Measurements from ENCODE around the gene ZFYVE9. TPM values are rescaled to one million over a fixed set of nuclear protein-coding genes. Genes with fewer than 3 reads are reported as not detected.
"Not testable (repeated sequence)": the region's sequence is repeated elsewhere in the genome, so short reads cannot be mapped to it uniquely, and the experiment has no call there.

ZFYVE9 gene
- polyA plus RNA-seq, 4 donors: 3.6 to 14.2 (median 5.0) TPM

DNA sequence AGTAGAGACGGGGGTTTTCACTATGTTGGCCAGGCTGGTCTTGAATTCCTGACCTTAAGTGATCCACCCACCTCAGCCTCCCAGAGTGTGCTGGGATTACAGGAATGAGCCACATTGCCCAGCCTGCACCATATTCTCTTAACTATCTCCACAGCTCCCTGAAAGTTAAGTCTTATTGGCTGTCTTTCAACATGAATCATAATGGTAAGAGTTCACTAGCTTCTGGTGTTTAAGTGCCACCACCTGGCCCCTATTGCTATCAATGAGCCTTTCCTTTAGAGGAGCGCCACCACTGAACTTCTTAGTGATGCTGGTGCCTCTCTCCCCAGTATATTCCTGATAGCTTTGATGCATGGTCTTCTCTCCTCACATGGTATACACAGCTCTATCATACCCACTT is 15.7 kb downstream of the ZFYVE9 start:
- FAIRE-seq: no peak
- Histone ChIP-seq H3K36me3 (ENCODE audit: control insufficient read depth in 3 of 3, insufficient read depth in 2 of 3, low read depth in 1 of 3, low read length in 3 of 3) (peaks cover 0 to 2% (median 0%) of the 10 kb centered on the region in 3 donors), H3K27me3 (ENCODE audit: control insufficient read depth in 3 of 3, insufficient read depth in 3 of 3, low read length in 3 of 3) (no peaks in the 10 kb centered on the region), H3K9me3 (ENCODE audit: control insufficient read depth in 2 of 2, insufficient read depth in 1 of 2, low read depth in 1 of 2, low read length in 1 of 2) (no peaks in the 10 kb centered on the region), H3K4me3 (ENCODE audit: low read depth in 1 of 3, low read length in 3 of 3) (no peak overlapping the region), H3K27ac (ENCODE audit: low read depth in 1 of 3, low read length in 2 of 3) (no peak overlapping the region), H3K4me1 (ENCODE audit: control insufficient read depth in 3 of 3, insufficient read depth in 2 of 3, low read depth in 1 of 3, low read length in 2 of 3) (peaks cover 0 to 2% (median 0%) of the 10 kb centered on the region in 3 donors)
- 96 to 98% (median 96%) methylated on average over 2 of the region's 2 CpGs for WGBS, 3 donors
- DNase-seq: no peak

DNA sequence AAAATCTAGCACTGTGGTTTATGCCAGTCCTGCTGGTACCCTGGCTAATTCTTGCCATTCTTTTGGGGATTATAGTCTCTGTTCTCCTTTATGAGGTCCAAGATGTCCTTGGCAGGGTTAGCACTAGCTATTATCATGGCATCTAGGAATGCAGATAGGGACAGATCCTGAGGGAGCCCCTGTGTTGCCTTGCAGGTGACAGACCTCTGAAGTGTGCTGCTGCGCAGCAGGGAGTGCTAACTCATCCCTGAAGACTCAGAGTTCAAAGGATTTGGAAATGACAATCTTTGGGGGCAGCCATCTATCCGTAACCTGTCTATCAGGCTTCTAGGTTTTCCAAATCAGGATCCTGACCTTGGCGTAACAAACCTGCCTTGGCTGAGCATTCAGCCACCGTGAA is 16.3 kb downstream of the ZFYVE9 start:
- Histone ChIP-seq H3K9me3 (ENCODE audit: control insufficient read depth in 2 of 2, insufficient read depth in 1 of 2, low read depth in 1 of 2, low read length in 1 of 2) (no peaks in the 10 kb centered on the region), H3K4me1 (ENCODE audit: control insufficient read depth in 3 of 3, insufficient read depth in 2 of 3, low read depth in 1 of 3, low read length in 2 of 3) (peaks cover 0 to 2% (median 0%) of the 10 kb centered on the region in 3 donors), H3K36me3 (ENCODE audit: control insufficient read depth in 3 of 3, insufficient read depth in 2 of 3, low read depth in 1 of 3, low read length in 3 of 3) (peaks cover 0 to 2% (median 0%) of the 10 kb centered on the region in 3 donors), H3K27me3 (ENCODE audit: control insufficient read depth in 3 of 3, insufficient read depth in 3 of 3, low read length in 3 of 3) (no peaks in the 10 kb centered on the region), H3K4me3 (ENCODE audit: low read depth in 1 of 3, low read length in 3 of 3) (no peak overlapping the region), H3K27ac (ENCODE audit: low read depth in 1 of 3, low read length in 2 of 3) (no peak overlapping the region)
- no peak for DNase-seq
- WGBS, 3 donors: 88 to 92% (median 91%) methylated on average over 4 of the region's 4 CpGs
- no peak for FAIRE-seq

DNA sequence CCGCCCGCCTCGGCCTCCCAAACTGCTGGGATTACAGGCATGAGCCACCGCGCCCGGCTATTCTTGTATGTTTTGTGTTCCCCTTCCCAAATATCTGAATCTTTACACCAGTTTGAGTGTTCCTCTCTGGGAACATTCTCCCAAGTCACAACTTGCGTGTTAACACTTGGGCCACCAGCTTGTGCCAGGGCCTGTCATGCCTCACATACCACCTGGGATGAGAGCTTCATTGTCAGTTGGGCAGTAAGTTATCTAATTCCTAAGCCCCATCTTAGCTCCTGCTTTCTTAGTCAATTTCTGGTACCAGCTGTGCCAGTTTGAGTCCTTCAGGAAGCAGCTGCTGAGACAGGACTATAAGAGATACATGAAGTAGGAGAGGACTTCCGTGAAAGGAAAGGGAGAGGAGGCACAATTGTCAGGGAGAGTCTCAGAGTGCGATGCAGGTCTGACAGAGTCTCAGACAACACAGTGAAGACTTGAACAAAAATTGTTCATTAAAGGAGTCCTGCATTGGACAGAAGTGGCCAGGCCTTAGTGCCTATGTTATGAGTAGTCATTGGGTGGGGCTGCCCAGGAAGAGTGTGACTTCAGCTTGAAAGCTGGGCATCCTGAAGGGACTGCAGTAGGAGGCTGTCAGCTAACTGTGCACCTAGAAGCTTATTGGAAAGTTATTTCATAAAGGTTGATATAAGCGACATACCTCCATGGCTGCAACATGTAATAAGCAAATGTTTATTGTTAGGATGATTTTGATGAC is 17.3 kb downstream of the ZFYVE9 start:
- DNase-seq: no peak
- no peak overlapping the region for H3K27ac ChIP-seq (ENCODE audit: low read depth in 1 of 3, low read length in 2 of 3)

DNA sequence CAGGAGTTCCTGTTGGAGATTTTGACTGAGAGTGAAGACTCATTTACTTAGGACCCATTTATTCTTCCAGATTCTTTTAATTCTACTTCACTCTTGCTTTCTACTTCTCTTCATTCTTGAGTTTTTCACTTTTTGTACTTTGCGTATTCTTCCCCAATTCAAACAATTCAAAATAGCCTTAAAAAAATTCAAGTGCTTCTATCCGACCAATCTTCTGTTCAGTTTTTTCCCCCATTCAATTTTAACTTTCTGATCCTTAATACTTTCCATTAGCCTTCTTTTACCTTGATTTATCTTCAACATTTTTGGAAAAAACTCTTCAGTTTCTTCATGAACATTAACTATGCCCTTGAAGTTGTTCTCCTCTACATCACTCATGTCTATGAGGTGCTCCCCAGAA is 21.1 kb downstream of the ZFYVE9 start:
- no peak for DNase-seq
- Histone ChIP-seq H3K4me3 (ENCODE audit: low read depth in 1 of 3, low read length in 3 of 3) (no peak overlapping the region), H3K36me3 (ENCODE audit: control insufficient read depth in 3 of 3, insufficient read depth in 2 of 3, low read depth in 1 of 3, low read length in 3 of 3) (peaks cover 0 to 6% (median 0%) of the 10 kb centered on the region in 3 donors), H3K27me3 (ENCODE audit: control insufficient read depth in 3 of 3, insufficient read depth in 3 of 3, low read length in 3 of 3) (no peaks in the 10 kb centered on the region), H3K9me3 (ENCODE audit: control insufficient read depth in 2 of 2, insufficient read depth in 1 of 2, low read depth in 1 of 2, low read length in 1 of 2) (no peaks in the 10 kb centered on the region), H3K27ac (ENCODE audit: low read depth in 1 of 3, low read length in 2 of 3) (no peak overlapping the region), H3K4me1 (ENCODE audit: control insufficient read depth in 3 of 3, insufficient read depth in 2 of 3, low read depth in 1 of 3, low read length in 2 of 3) (no peaks in the 10 kb centered on the region)
- FAIRE-seq: no peak
- 89 to 98% (median 95%) methylated on average over 2 of the region's 2 CpGs for WGBS, 3 donors

More for the DNA sequence above, 17.3 kb downstream of the ZFYVE9 start:
- H3K36me3 ChIP-seq (ENCODE audit: control insufficient read depth in 3 of 3, insufficient read depth in 2 of 3, low read depth in 1 of 3, low read length in 3 of 3): peaks cover 0 to 2% (median 0%) of the 10 kb centered on the region in 3 donors
- H3K4me1 ChIP-seq (ENCODE audit: control insufficient read depth in 3 of 3, insufficient read depth in 2 of 3, low read depth in 1 of 3, low read length in 2 of 3): peaks cover 0 to 2% (median 0%) of the 10 kb centered on the region in 3 donors
- no peaks in the 10 kb centered on the region for H3K9me3 ChIP-seq (ENCODE audit: control insufficient read depth in 2 of 2, insufficient read depth in 1 of 2, low read depth in 1 of 2, low read length in 1 of 2)
- no peak for FAIRE-seq
- H3K27me3 ChIP-seq (ENCODE audit: control insufficient read depth in 3 of 3, insufficient read depth in 3 of 3, low read length in 3 of 3): no peaks in the 10 kb centered on the region
- WGBS, 3 donors: 94 to 98% (median 94%) methylated on average over 9 to 10 of the region's 10 CpGs
- no peak overlapping the region for H3K4me3 ChIP-seq (ENCODE audit: low read depth in 1 of 3, low read length in 3 of 3)

DNA sequence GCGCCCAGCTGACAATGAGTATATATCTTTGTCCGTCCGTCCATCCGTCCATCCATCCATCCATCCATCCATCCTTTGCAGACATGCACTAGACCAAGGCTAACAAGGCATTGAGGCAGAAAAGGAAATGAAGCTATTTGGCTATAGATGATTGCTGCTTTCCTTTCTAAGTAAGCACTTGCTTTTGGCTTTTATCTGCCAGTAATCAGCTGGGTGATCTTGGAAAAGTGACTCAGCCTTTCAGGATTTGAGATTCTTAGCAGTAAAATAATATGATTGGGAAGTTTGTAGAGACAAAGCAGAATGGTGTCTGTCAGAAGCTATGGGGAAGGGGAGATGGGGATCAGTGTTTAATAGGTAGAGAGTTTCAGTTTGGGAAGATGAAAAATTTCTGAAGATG is 22.7 kb downstream of the ZFYVE9 start:
- no peak for FAIRE-seq

DNA sequence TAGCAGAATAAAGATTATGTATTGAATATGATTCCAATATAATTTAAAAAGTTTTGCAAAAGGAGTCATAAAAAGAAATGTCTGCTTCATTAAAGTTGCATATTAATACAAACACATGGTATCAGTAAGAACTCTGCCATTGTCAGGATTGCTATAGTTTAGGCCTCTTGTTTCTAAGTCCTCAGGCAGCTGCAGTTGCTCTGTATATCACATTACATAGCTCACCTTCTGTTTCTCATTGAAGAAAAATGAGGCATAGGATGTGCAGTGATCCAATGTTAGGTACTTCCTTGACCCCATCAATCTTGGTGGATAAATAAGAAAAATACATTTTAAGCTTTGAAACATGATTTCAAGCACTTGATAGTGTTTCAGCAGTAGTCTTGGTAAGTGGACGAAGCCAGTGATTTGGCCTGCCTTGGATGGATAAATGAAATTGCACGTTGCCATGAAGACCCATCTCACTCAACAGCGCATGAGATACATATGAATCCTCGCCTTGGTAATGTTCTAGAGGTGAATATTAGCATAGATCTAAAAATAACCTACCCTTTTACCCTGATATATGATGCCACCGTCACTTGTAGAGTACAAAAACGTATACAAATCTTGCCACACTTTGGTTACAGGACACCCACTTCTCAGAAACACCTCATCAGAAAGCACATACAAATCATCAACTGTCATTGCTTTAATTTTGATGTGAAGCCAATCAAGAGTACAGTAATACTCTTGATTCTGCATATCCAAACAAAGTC is 25.3 kb downstream of the ZFYVE9 start:
- Histone ChIP-seq H3K9me3 (ENCODE audit: control insufficient read depth in 2 of 2, insufficient read depth in 1 of 2, low read depth in 1 of 2, low read length in 1 of 2) (no peaks in the 10 kb centered on the region), H3K27ac (ENCODE audit: low read depth in 1 of 3, low read length in 2 of 3) (no peak overlapping the region), H3K27me3 (ENCODE audit: control insufficient read depth in 3 of 3, insufficient read depth in 3 of 3, low read length in 3 of 3) (no peaks in the 10 kb centered on the region), H3K4me1 (ENCODE audit: control insufficient read depth in 3 of 3, insufficient read depth in 2 of 3, low read depth in 1 of 3, low read length in 2 of 3) (no peaks in the 10 kb centered on the region), H3K4me3 (ENCODE audit: low read depth in 1 of 3, low read length in 3 of 3) (no peak overlapping the region), H3K36me3 (ENCODE audit: control insufficient read depth in 3 of 3, insufficient read depth in 2 of 3, low read depth in 1 of 3, low read length in 3 of 3) (peaks cover 0 to 3% (median 0%) of the 10 kb centered on the region in 3 donors)
- 80 to 91% (median 87%) methylated on average over 6 of the region's 6 CpGs for WGBS, 3 donors
- no peak for DNase-seq
- FAIRE-seq: no peak

More for the DNA sequence above, 22.7 kb downstream of the ZFYVE9 start:
- WGBS, 3 donors: 96 to 98% (median 96%) methylated on average over 4 of the region's 4 CpGs
- Histone ChIP-seq H3K27ac (ENCODE audit: low read depth in 1 of 3, low read length in 2 of 3) (no peak overlapping the region), H3K27me3 (ENCODE audit: control insufficient read depth in 3 of 3, insufficient read depth in 3 of 3, low read length in 3 of 3) (no peaks in the 10 kb centered on the region), H3K4me1 (ENCODE audit: control insufficient read depth in 3 of 3, insufficient read depth in 2 of 3, low read depth in 1 of 3, low read length in 2 of 3) (no peaks in the 10 kb centered on the region), H3K4me3 (ENCODE audit: low read depth in 1 of 3, low read length in 3 of 3) (no peak overlapping the region), H3K36me3 (ENCODE audit: control insufficient read depth in 3 of 3, insufficient read depth in 2 of 3, low read depth in 1 of 3, low read length in 3 of 3) (peaks cover 0 to 6% (median 0%) of the 10 kb centered on the region in 3 donors), H3K9me3 (ENCODE audit: control insufficient read depth in 2 of 2, insufficient read depth in 1 of 2, low read depth in 1 of 2, low read length in 1 of 2) (no peaks in the 10 kb centered on the region)
- no peak for DNase-seq

DNA sequence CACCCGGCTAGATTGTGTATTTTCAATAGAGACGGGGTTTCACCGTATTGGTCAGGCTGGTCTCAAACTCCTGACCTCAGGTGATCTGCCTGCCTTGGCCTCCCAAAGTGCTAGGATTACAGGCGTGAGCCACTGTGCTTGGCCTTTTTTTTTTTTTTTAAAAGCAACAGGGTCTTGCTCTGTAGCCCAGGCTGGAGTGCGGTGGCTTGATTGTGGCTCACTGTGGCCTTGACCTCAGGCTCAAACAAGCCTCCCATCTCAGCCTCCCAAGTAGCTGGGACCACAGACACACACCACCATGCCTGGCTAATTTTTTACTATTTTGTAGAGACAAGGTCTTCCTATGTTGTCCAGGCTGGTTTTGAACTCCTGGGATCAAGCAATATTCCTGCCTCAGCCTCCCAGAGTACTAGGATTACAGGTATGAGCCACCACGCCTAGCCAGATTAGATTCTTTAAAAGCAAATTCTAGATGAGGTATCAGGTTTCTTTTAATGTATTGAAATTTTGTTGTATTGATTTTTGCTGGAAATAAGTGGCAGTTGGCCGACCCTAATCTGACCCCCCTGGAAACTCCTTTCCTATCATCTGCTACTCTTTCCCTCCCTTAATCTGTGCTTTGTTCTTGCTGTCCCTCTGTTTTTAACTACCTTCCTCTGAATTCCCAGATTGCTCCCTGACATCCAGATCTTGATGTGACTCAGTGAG is 26.6 kb downstream of the ZFYVE9 start:
- no peaks in the 10 kb centered on the region for H3K9me3 ChIP-seq (ENCODE audit: control insufficient read depth in 2 of 2, insufficient read depth in 1 of 2, low read depth in 1 of 2, low read length in 1 of 2)
- no peaks in the 10 kb centered on the region for H3K4me1 ChIP-seq (ENCODE audit: control insufficient read depth in 3 of 3, insufficient read depth in 2 of 3, low read depth in 1 of 3, low read length in 2 of 3)
- no peak overlapping the region for H3K4me3 ChIP-seq (ENCODE audit: low read depth in 1 of 3, low read length in 3 of 3)
- no peaks in the 10 kb centered on the region for H3K27me3 ChIP-seq (ENCODE audit: control insufficient read depth in 3 of 3, insufficient read depth in 3 of 3, low read length in 3 of 3)
- 89 to 93% (median 92%) methylated on average over 7 of the region's 7 CpGs for WGBS, 3 donors
- FAIRE-seq (no peak), DNase-seq (no peak)
- H3K36me3 ChIP-seq (ENCODE audit: control insufficient read depth in 3 of 3, insufficient read depth in 2 of 3, low read depth in 1 of 3, low read length in 3 of 3): peaks cover 0 to 3% (median 0%) of the 10 kb centered on the region in 3 donors
- H3K27ac ChIP-seq (ENCODE audit: low read depth in 1 of 3, low read length in 2 of 3): no peak overlapping the region

DNA sequence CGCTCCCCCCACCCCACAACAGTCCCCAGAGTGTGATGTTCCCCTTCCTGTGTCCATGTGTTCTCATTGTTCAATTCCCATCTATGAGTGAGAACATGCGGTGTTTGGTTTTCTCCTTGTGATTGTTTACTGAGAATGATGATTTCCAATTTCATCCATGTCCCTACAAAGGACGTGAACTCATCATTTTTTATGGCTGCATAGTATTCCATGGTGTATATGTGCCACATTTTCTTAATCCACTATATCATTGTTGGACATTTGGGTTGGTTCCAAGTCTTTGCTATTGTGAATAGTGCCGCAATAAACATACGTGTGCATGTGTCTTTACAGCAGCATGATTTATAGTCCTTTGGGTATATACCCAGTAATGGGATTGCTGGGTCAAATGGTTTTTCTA is 29.3 kb downstream of the ZFYVE9 start:
- H3K36me3 ChIP-seq (ENCODE audit: control insufficient read depth in 3 of 3, insufficient read depth in 2 of 3, low read depth in 1 of 3, low read length in 3 of 3); FAIRE-seq; H3K27ac ChIP-seq (ENCODE audit: low read depth in 1 of 3, low read length in 2 of 3); H3K4me3 ChIP-seq (ENCODE audit: low read depth in 1 of 3, low read length in 3 of 3); H3K27me3 ChIP-seq (ENCODE audit: control insufficient read depth in 3 of 3, insufficient read depth in 3 of 3, low read length in 3 of 3); H3K9me3 ChIP-seq (ENCODE audit: control insufficient read depth in 2 of 2, insufficient read depth in 1 of 2, low read depth in 1 of 2, low read length in 1 of 2); DNase-seq; H3K4me1 ChIP-seq (ENCODE audit: control insufficient read depth in 3 of 3, insufficient read depth in 2 of 3, low read depth in 1 of 3, low read length in 2 of 3): not testable (repeated sequence)
- 86 to 99% (median 94%) methylated on average over 4 of the region's 5 CpGs for WGBS, 3 donors

All from small intestine (tissue), 7 donors.